ENCODE measurements around the gene SH3GLB2. TPM values are rescaled to one million over a fixed set of nuclear protein-coding genes. Genes with fewer than 3 reads are reported as not detected.
A peak's percentile ranks its signal among the peaks of the same experiment; 100 is the strongest.

Gene SH3GLB2
- total and polyA plus RNA-seq, 2 donors (not counting 1 experiment from before 2014, with no cell fraction given) = 27.3 to 42.3 TPM

- Histone ChIP-seq H3K36me3 (ENCODE audit: control insufficient read depth, insufficient read depth, low read length) (no peaks in the 10 kb centered on the region), H3K9me3 (ENCODE audit: control insufficient read depth, insufficient read depth, low read depth, low read length) (no peaks in the 10 kb centered on the region), H3K4me3 (replicated peaks in 1 of 4; ENCODE audit: control extremely low read depth in 1 of 4, insufficient read depth in 1 of 4, low read depth in 3 of 4, low read length in 4 of 4) (peak overlapping the region; percentile 66 to 78 (median 72)), H3K27ac (ENCODE audit: insufficient read depth, low read length) (no peak overlapping the region), H3K9ac (ENCODE audit: insufficient read depth, low read length) (peak overlapping the region; percentile 57), H2AFZ (ENCODE audit: low read length) (peak overlapping the region; percentile 47), H4K20me1 (ENCODE audit: control insufficient read depth, extremely low read depth, insufficient read depth, low read length) (no peaks in the 10 kb centered on the region), H3K79me2 (ENCODE audit: control insufficient read depth, insufficient read depth, low read length) (peaks cover 15% of the 10 kb centered on the region), H3K4me1 (ENCODE audit: control insufficient read depth, extremely low read depth, insufficient read depth, low read length) (peaks cover 11% of the 10 kb centered on the region), H3K27me3 (ENCODE audit: control insufficient read depth, insufficient read depth, low read length) (no peaks in the 10 kb centered on the region), H3K4me2 (ENCODE audit: extremely low read depth, insufficient read depth, low read length) (peak overlapping the region; percentile 92)
- TF ChIP-seq CTCF (conservative IDR thresholded peaks at IDR 0.05 in 1 of 2, IDR thresholded peaks at IDR 0.05 in 1 of 2; ENCODE audit: low read depth in 1 of 2, low read length in 2 of 2) (no peak), EZH2 (IDR thresholded peaks at IDR 0.05; ENCODE audit: low read length, missing control alignments) (no peak)
- peak in 1 of 2 donors; percentile 34 for DNase-seq (ENCODE audit: low read depth in 2 of 2)
Observed at GRCh38 chr9:129027685-129028191, 393 bp downstream of the SH3GLB2 start.

- peaks cover 15% of the 10 kb centered on the region for H3K79me2 ChIP-seq (ENCODE audit: control insufficient read depth, insufficient read depth, low read length)
- H3K27ac ChIP-seq (ENCODE audit: insufficient read depth, low read length) = no peak overlapping the region
- H4K20me1 ChIP-seq (ENCODE audit: control insufficient read depth, extremely low read depth, insufficient read depth, low read length) = no peaks in the 10 kb centered on the region
- H3K27me3 ChIP-seq (ENCODE audit: control insufficient read depth, insufficient read depth, low read length) = no peaks in the 10 kb centered on the region
- H3K9ac ChIP-seq (ENCODE audit: insufficient read depth, low read length) = peak overlapping the region; percentile 57
- H3K4me1 ChIP-seq (ENCODE audit: control insufficient read depth, extremely low read depth, insufficient read depth, low read length) = peaks cover 11% of the 10 kb centered on the region
- H3K4me3 ChIP-seq (replicated peaks in 1 of 4; ENCODE audit: control extremely low read depth in 1 of 4, insufficient read depth in 1 of 4, low read depth in 3 of 4, low read length in 4 of 4) = peak overlapping the region; percentile 66 to 78 (median 72)
- no peak for DNase-seq (ENCODE audit: low read depth in 2 of 2)
- no peak for TF ChIP-seq CTCF (conservative IDR thresholded peaks at IDR 0.05 in 1 of 2, IDR thresholded peaks at IDR 0.05 in 1 of 2; ENCODE audit: low read depth in 1 of 2, low read length in 2 of 2)
- TF ChIP-seq EZH2 (IDR thresholded peaks at IDR 0.05; ENCODE audit: low read length, missing control alignments) = no peak
- H3K4me2 ChIP-seq (ENCODE audit: extremely low read depth, insufficient read depth, low read length) = peak overlapping the region; percentile 92
- H3K9me3 ChIP-seq (ENCODE audit: control insufficient read depth, insufficient read depth, low read depth, low read length) = no peaks in the 10 kb centered on the region
- peak overlapping the region; percentile 47 for H2AFZ ChIP-seq (ENCODE audit: low read length)
- no peaks in the 10 kb centered on the region for H3K36me3 ChIP-seq (ENCODE audit: control insufficient read depth, insufficient read depth, low read length)
Observed at GRCh38 chr9:129027224-129027684, 877 bp downstream of the SH3GLB2 start.

- Histone ChIP-seq H3K4me3 (replicated peaks in 1 of 4; ENCODE audit: control extremely low read depth in 1 of 4, insufficient read depth in 1 of 4, low read depth in 3 of 4, low read length in 4 of 4) (peak overlapping the region; percentile 66 to 78 (median 72)), H3K4me2 (ENCODE audit: extremely low read depth, insufficient read depth, low read length) (peak overlapping the region; percentile 92), H3K27ac (ENCODE audit: insufficient read depth, low read length) (no peak overlapping the region), H3K36me3 (ENCODE audit: control insufficient read depth, insufficient read depth, low read length) (no peaks in the 10 kb centered on the region), H3K79me2 (ENCODE audit: control insufficient read depth, insufficient read depth, low read length) (peaks cover 15% of the 10 kb centered on the region), H2AFZ (ENCODE audit: low read length) (no peak overlapping the region), H3K9me3 (ENCODE audit: control insufficient read depth, insufficient read depth, low read depth, low read length) (no peaks in the 10 kb centered on the region), H3K9ac (ENCODE audit: insufficient read depth, low read length) (peak overlapping the region; percentile 8), H4K20me1 (ENCODE audit: control insufficient read depth, extremely low read depth, insufficient read depth, low read length) (no peaks in the 10 kb centered on the region), H3K4me1 (ENCODE audit: control insufficient read depth, extremely low read depth, insufficient read depth, low read length) (peaks cover 11% of the 10 kb centered on the region), H3K27me3 (ENCODE audit: control insufficient read depth, insufficient read depth, low read length) (no peaks in the 10 kb centered on the region)
- DNase-seq (ENCODE audit: low read depth in 2 of 2) = peak; percentile 20 to 34
- TF ChIP-seq EZH2 (IDR thresholded peaks at IDR 0.05; ENCODE audit: low read length, missing control alignments) (no peak), CTCF (conservative IDR thresholded peaks at IDR 0.05 in 1 of 2, IDR thresholded peaks at IDR 0.05 in 1 of 2; ENCODE audit: low read depth in 1 of 2, low read length in 2 of 2) (no peak)
Observed at GRCh38 chr9:129026442-129027223, 1.5 kb downstream of the SH3GLB2 start.
